Astrocyte (in vitro differentiated cells and primary cell): Measurements from ENCODE around the gene ABCD4.

Source experiments
- CTCF ChIP-seq: IDR thresholded peaks from 2 replicates; pipeline ENCODE4 v1.5.1; 2011; ENCODE audit warnings: low read depth, mild to moderate bottlenecking, inconsistent platforms, low read length, moderate library complexity; ENCODE audit not compliant: insufficient read depth
- EZH2 ChIP-seq: IDR thresholded peaks from 2 replicates; pipeline ENCODE4 v1.6.1; 2012; ENCODE audit warnings: mild to moderate bottlenecking, low read length, inconsistent platforms; ENCODE audit not compliant: insufficient read depth

- TF ChIP-seq CTCF (peak; percentile 49), EZH2 (no peak)
Measured at GRCh38 chr14:74302634-74303569, at the start of gene ABCD4.
